Neural cell (in vitro differentiated cells): ENCODE measurements around the gene CPAMD8. TPM values are rescaled to one million over a fixed set of nuclear protein-coding genes. Genes with fewer than 3 reads are reported as not detected.

Source experiments
- H2AFZ ChIP-seq: fragments of 200-600, 300-800 bp; sonication (generic), shearing (Covaris generic); 2 replicates; pipeline ENCODE4 v1.6.0; 2014; ENCODE audit warnings: low read depth, mild to moderate bottlenecking, antibody characterized with exemption, low read length, moderate library complexity
- H3F3A ChIP-seq: fragments of 200-600 bp; shearing (Covaris generic); 2 replicates; pipeline ENCODE4 v1.6.1; 2016; ENCODE audit warnings: mild to moderate bottlenecking, moderate library complexity, mixed read lengths, antibody characterized with exemption, low read length; ENCODE audit not compliant: insufficient read depth, poor library complexity, severe bottlenecking
- H3K27ac ChIP-seq: fragments of 200-600, 300-800 bp; sonication (generic), shearing (Covaris generic); 2 replicates; pipeline ENCODE4 v1.5.1; 2014; ENCODE audit warnings: mild to moderate bottlenecking, low read length, moderate library complexity
- H3K27me3 ChIP-seq: fragments of 300-800, 200-600 bp; sonication (generic), shearing (Covaris generic); 2 replicates; pipeline ENCODE4 v1.6.0; 2014; ENCODE audit warnings: mild to moderate bottlenecking, low read depth, low read length, moderate library complexity; ENCODE audit not compliant: insufficient read depth
- H3K36me3 ChIP-seq: fragments of 300-800, 200-600 bp; sonication (generic), shearing (Covaris generic); 2 replicates; pipeline ENCODE4 v1.5.1; 2014; ENCODE audit warnings: mild to moderate bottlenecking, antibody characterized with exemption, low read length, moderate library complexity; ENCODE audit not compliant: insufficient read depth
- H3K4me2 ChIP-seq: fragments of 300-800, 200-600 bp; sonication (generic), shearing (Covaris generic); 2 replicates; pipeline ENCODE4 v1.6.0; 2014; ENCODE audit warnings: mild to moderate bottlenecking, low read length
- H3K4me3 ChIP-seq: fragments of 300-800, 200-600 bp; sonication (generic), shearing (Covaris generic); 2 replicates; pipeline ENCODE4 v1.5.1; 2014; ENCODE audit warnings: mild to moderate bottlenecking, low read length, moderate library complexity
- H3K79me2 ChIP-seq: fragments of 200-600 bp; shearing (Covaris generic); replicated peaks from 2 replicates; pipeline ENCODE4 v1.6.0; 2014; ENCODE audit warnings: mild to moderate bottlenecking, low read length, moderate library complexity; ENCODE audit not compliant: insufficient read depth
- H3K9ac ChIP-seq: fragments of 300-800, 200-600 bp; sonication (generic), shearing (Covaris generic); 2 replicates; pipeline ENCODE4 v1.6.1; 2016; ENCODE audit warnings: mild to moderate bottlenecking, low read length, mixed read lengths
- H3K9me2 ChIP-seq: fragments of 200-600 bp; shearing (Covaris generic); 2 replicates; pipeline ENCODE4 v1.6.1; 2016; ENCODE audit warnings: mild to moderate bottlenecking, low read length, mixed read lengths; ENCODE audit not compliant: insufficient read depth
- H3K9me3 ChIP-seq: fragments of 200-600, 300-800 bp; sonication (generic), shearing (Covaris generic); 2 replicates; pipeline ENCODE4 v1.6.1; 2016; ENCODE audit warnings: mild to moderate bottlenecking, mixed run types, low read length, moderate library complexity, mixed read lengths
- H4K20me1 ChIP-seq: fragments of 200-600 bp; shearing (Covaris generic); 2 replicates; pipeline ENCODE4 v1.6.1; 2016; ENCODE audit warnings: mild to moderate bottlenecking, mixed run types; ENCODE audit not compliant: insufficient read depth
- CTCF ChIP-seq: fragments of 450-650 bp; IDR thresholded peaks from 2 replicates; pipeline ENCODE4 v1.5.1; 2014; ENCODE audit warnings: antibody characterized with exemption, mild to moderate bottlenecking, moderate library complexity; ENCODE audit not compliant: poor library complexity, severe bottlenecking
- EP300 ChIP-seq: fragments of 450-650 bp; conservative IDR thresholded peaks from 2 replicates; pipeline ENCODE4 v1.6.1; 2014; ENCODE audit warnings: antibody characterized with exemption, mild to moderate bottlenecking, moderate library complexity; ENCODE audit not compliant: poor library complexity, severe bottlenecking
- EZH2 ChIP-seq: fragments of 200-600, 300-800 bp; shearing (Covaris generic), sonication (generic); IDR thresholded peaks from 2 replicates; pipeline ENCODE4 v1.6.1; 2014; ENCODE audit warnings: antibody characterized with exemption, low read length, borderline replicate concordance, mild to moderate bottlenecking; ENCODE audit not compliant: insufficient read depth, poor library complexity, severe bottlenecking
- MXI1 ChIP-seq: fragments of 450-650 bp; conservative IDR thresholded peaks from 2 replicates; pipeline ENCODE4 v1.6.1; 2014; ENCODE audit warnings: antibody characterized with exemption, mild to moderate bottlenecking; ENCODE audit not compliant: poor library complexity, severe bottlenecking
- POLR2AphosphoS5 ChIP-seq: IDR thresholded peaks from 2 replicates; pipeline ENCODE4 v1.6.1; 2012
- RAD21 ChIP-seq: fragments of 450-650 bp; conservative IDR thresholded peaks from 2 replicates; pipeline ENCODE4 v1.6.1; 2014; ENCODE audit warnings: antibody characterized with exemption, mild to moderate bottlenecking, moderate library complexity
- REST ChIP-seq: IDR thresholded peaks from 2 replicates; pipeline ENCODE4 v1.6.1; 2012; ENCODE audit warnings: borderline replicate concordance
- SMC3 ChIP-seq: fragments of 450-650 bp; conservative IDR thresholded peaks from 2 replicates; pipeline ENCODE4 v1.6.1; 2014; ENCODE audit warnings: antibody characterized with exemption, mild to moderate bottlenecking, moderate library complexity; ENCODE audit not compliant: poor library complexity
- TAF1 ChIP-seq: IDR thresholded peaks from 2 replicates; pipeline ENCODE4 v1.6.1; 2012; ENCODE audit warnings: low read depth
- polyA plus RNA-seq: library from polyadenylated mRNA; depleted of rRNA; stranded (reverse); fragments of >200 nt; gene quantifications from 2 replicates; pipeline ENCODE4 v1.2.3, GENCODE V29; 2014

Gene CPAMD8
- polyA plus RNA-seq, 1 donor from 2014 or later: 1.9 TPM

GRCh38 chr19:16859626-16860025 lies 167.0 kb downstream of the CPAMD8 start:
- Histone ChIP-seq H3K27ac (no peak overlapping the region), H3K4me3 (no peak overlapping the region), H3K4me2 (no peak overlapping the region), H3K9me3 (no peaks in the 10 kb centered on the region), H3F3A (no peaks in the 10 kb centered on the region), H3K9me2 (no peaks in the 10 kb centered on the region), H3K79me2 (no peaks in the 10 kb centered on the region), H4K20me1 (no peaks in the 10 kb centered on the region), H3K36me3 (peaks cover 5% of the 10 kb centered on the region), H2AFZ (no peak overlapping the region), H3K9ac (no peak overlapping the region), H3K27me3 (no peaks in the 10 kb centered on the region)
- TF ChIP-seq CTCF: no peak
- TF ChIP-seq REST: no peak
- no peak for TF ChIP-seq RAD21
- no peak for TF ChIP-seq POLR2AphosphoS5
- TF ChIP-seq EZH2: no peak
- TF ChIP-seq EP300: no peak
- no peak for TF ChIP-seq TAF1
- no peak for TF ChIP-seq SMC3
- no peak for TF ChIP-seq MXI1

- H3K27ac ChIP-seq: no peak overlapping the region
- no peaks in the 10 kb centered on the region for H3K79me2 ChIP-seq
- H3K36me3 ChIP-seq: no peaks in the 10 kb centered on the region
- H3F3A ChIP-seq: no peaks in the 10 kb centered on the region
- no peak overlapping the region for H3K4me3 ChIP-seq
- no peaks in the 10 kb centered on the region for H4K20me1 ChIP-seq
- no peaks in the 10 kb centered on the region for H3K9me2 ChIP-seq
- H2AFZ ChIP-seq: no peak overlapping the region
- no peak overlapping the region for H3K9ac ChIP-seq
- H3K4me2 ChIP-seq: no peak overlapping the region
- H3K9me3 ChIP-seq: no peaks in the 10 kb centered on the region
- H3K27me3 ChIP-seq: no peaks in the 10 kb centered on the region
- TF ChIP-seq REST: no peak
- no peak for TF ChIP-seq SMC3
- no peak for TF ChIP-seq TAF1
- TF ChIP-seq CTCF: no peak
- TF ChIP-seq MXI1: no peak
- TF ChIP-seq RAD21: no peak
- no peak for TF ChIP-seq EZH2
- TF ChIP-seq EP300: no peak
- no peak for TF ChIP-seq POLR2AphosphoS5
These were observed 170.5 kb downstream of the CPAMD8 start for GRCh38 chr19:16856091-16856490.
